Measurements from ENCODE around the gene ERN2.

The ERN2 gene

GRCh38 chr16:23711785-23712184, 1.2 kb downstream of the ERN2 start:
- no peak overlapping the region for H3K4me3 ChIP-seq (ENCODE audit: low read depth, low read length)
- DNase-seq (ENCODE audit: low read depth), result no peak
- TF ChIP-seq CTCF (IDR thresholded peaks at IDR 0.05; ENCODE audit: low read depth, low read length, missing control alignments), result no peak

GRCh38 chr16:23710504-23710903, 2.5 kb downstream of the ERN2 start:
- H3K4me3 ChIP-seq (ENCODE audit: low read depth, low read length), result no peak overlapping the region
- no peak for TF ChIP-seq CTCF (IDR thresholded peaks at IDR 0.05; ENCODE audit: low read depth, low read length, missing control alignments)
- DNase-seq (ENCODE audit: low read depth), result no peak

DNA sequence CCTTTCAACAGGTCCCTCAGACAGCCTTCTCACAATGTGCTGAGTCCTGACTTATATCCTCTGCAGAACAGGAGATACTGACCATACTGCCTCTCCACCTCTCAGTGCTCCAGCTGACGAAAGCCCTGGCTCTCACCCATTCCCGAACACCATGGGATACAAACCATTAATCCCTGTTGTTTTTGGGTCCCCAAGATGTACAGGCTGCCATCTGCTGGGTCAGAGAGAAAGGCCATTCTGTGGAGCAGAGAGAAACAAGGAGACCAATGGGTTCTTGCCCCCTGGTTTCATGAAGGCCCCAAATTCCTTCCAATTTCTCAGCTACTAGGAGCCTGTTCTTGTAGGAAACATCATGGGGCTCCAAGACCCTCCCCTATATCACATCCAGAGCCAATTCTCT, 3.0 kb downstream of the ERN2 start:
- no peak for TF ChIP-seq CTCF (IDR thresholded peaks at IDR 0.05; ENCODE audit: low read depth, low read length, missing control alignments)
- no peak overlapping the region for H3K4me3 ChIP-seq (ENCODE audit: low read depth, low read length)
- no peak for DNase-seq (ENCODE audit: low read depth)

- no peak for DNase-seq (ENCODE audit: low read depth)
- no peak for TF ChIP-seq CTCF (IDR thresholded peaks at IDR 0.05; ENCODE audit: low read depth, low read length, missing control alignments)
- no peak overlapping the region for H3K4me3 ChIP-seq (ENCODE audit: low read depth, low read length)
Measured at GRCh38 chr16:23709536-23709935, 3.5 kb downstream of the ERN2 start.

DNA sequence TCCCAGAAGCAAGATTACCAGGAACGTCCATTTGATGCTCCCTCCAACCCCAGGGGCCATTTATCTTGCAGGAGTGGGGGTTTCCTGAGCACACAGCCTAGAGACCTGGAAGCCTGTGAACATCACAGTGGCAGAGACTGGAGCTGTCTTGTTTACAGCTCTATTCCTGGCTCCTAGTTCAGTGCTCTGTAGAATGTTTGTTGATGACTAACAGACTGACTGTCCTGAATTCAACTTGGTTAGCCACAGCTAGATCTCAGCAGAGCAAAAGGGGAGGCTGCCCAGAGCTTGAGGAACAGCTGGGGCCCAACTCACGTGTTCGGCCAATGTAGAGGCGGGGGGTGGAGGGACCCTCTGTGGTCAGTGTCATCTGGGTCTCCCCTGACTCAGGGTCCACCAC, 6.6 kb downstream of the ERN2 start:
- DNase-seq (ENCODE audit: low read depth), result no peak
- no peak overlapping the region for H3K4me3 ChIP-seq (ENCODE audit: low read depth, low read length)
- no peak for TF ChIP-seq CTCF (IDR thresholded peaks at IDR 0.05; ENCODE audit: low read depth, low read length, missing control alignments)

- no peak for DNase-seq (ENCODE audit: low read depth)
- TF ChIP-seq CTCF (IDR thresholded peaks at IDR 0.05; ENCODE audit: low read depth, low read length, missing control alignments), result no peak
- no peak overlapping the region for H3K4me3 ChIP-seq (ENCODE audit: low read depth, low read length)
Measured at GRCh38 chr16:23705517-23705902, 7.5 kb downstream of the ERN2 start.

DNA sequence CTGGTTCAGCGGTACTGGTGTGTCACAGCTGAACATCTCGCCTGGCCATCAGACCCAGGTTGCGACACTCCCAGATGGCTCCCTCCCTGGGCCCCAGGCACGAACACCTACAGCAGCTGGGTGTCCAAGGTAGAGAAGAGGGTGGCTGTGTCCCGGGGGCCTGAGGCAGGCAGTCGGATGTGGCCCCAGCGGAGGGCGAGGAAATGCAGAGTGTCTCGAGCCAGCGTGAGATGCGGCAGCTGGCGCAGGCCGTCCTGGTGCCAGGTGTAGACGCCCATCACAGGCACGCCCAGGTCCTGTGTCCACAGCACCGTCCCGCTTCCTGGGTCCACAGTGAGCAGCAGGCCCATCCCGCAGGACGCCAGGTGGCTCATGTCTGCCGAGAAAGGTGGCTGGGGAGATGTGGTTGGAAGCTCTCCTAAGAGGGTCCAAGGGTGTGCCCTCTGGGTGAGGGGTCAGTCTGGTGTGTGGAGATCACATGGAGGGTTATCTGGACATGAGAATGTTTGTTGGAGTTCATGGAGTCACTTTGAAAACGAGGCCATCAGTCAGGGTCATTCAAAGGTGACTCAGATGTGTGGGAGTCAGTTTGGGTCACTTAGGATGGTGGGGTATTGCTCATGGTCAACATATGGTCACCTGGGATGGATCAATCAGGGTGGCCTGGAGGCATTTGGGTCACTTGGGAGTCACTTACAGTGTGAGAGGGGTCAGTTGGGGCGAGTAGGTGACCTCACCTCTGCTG, 8.1 kb downstream of the ERN2 start:
- no peak overlapping the region for H3K4me3 ChIP-seq (ENCODE audit: low read depth, low read length)
- no peak for DNase-seq (ENCODE audit: low read depth)
- no peak for TF ChIP-seq CTCF (IDR thresholded peaks at IDR 0.05; ENCODE audit: low read depth, low read length, missing control alignments)
